ENCODE measurements around the gene ZCCHC17.

DNA sequence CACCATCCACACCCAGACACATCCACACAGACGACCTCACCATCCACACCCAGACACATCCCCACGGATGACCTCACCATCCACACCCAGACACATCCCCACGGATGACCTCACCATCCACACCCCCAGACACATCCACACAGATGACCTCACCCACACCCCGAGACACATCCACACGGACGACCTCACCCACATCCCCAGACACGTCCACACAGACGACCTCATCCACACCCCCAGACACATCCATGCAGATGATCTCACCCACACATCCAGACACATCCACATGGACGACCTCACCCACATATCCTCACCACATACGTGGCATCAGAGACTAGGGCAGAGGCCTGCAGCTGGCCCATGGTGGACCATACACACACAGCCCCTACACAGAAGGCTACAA lies 90.8 kb downstream of the ZCCHC17 start:
- TF ChIP-seq CTCF (IDR thresholded peaks at IDR 0.05) (no peak), POLR2A (IDR thresholded peaks at IDR 0.05) (no peak)

Data from testis (tissue), 2 donors.